GM21515 (cell line): ENCODE data around the gene MPEG1.

Experiments
- ATAC-seq: cut with Tn5 transposase; IDR thresholded peaks from one replicate; pipeline ENCODE4 v1.9.1; 2021; ENCODE audit not compliant: unreplicated experiment

MPEG1 gene, protein sequence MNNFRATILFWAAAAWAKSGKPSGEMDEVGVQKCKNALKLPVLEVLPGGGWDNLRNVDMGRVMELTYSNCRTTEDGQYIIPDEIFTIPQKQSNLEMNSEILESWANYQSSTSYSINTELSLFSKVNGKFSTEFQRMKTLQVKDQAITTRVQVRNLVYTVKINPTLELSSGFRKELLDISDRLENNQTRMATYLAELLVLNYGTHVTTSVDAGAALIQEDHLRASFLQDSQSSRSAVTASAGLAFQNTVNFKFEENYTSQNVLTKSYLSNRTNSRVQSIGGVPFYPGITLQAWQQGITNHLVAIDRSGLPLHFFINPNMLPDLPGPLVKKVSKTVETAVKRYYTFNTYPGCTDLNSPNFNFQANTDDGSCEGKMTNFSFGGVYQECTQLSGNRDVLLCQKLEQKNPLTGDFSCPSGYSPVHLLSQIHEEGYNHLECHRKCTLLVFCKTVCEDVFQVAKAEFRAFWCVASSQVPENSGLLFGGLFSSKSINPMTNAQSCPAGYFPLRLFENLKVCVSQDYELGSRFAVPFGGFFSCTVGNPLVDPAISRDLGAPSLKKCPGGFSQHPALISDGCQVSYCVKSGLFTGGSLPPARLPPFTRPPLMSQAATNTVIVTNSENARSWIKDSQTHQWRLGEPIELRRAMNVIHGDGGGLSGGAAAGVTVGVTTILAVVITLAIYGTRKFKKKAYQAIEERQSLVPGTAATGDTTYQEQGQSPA

DNA sequence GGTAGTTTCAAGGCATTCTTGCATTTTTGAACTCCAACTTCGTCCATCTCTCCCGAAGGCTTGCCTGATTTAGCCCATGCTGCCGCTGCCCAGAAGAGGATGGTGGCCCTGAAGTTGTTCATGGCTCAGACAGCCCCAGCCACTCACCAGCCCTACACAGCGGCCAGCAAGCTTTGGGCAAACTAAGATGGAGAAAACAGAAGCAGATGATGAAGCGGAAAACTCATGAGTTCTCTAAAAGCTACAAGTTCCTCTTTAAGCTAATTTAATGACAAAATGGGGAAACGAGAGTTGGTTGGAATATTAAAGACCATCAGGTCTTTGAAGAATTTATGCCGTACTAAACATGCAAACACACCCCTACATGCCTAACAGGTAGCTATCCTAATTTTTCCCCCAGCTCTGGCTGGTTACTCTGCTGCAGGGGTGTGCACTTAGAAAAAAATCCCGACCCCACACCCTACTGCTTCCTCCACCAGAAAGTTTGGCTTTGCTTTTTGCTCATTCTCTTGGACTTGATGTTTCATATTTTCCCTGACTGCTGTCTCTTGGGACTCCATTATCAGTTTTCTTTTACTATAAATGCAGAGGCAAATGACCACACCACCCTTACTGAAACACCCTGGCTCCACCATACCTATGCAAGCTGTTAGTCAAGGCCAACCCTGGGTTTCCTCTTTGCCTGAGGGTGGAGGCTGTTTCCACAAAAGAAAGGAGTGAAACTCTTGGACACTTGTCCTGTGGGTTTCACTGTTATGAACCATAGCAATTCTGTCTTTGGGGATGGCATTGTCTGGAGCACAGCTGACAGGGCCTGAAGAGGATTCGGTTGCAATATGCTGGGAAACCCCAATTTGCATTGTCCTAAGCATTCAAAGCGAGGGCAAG is at the start of gene MPEG1:
MPEG1 (minus strand) TSS at position 184 of the 888 bp plus-strand sequence; CDS start at position 122, 62 bp downstream.
- ATAC-seq, result no peak

DNA sequence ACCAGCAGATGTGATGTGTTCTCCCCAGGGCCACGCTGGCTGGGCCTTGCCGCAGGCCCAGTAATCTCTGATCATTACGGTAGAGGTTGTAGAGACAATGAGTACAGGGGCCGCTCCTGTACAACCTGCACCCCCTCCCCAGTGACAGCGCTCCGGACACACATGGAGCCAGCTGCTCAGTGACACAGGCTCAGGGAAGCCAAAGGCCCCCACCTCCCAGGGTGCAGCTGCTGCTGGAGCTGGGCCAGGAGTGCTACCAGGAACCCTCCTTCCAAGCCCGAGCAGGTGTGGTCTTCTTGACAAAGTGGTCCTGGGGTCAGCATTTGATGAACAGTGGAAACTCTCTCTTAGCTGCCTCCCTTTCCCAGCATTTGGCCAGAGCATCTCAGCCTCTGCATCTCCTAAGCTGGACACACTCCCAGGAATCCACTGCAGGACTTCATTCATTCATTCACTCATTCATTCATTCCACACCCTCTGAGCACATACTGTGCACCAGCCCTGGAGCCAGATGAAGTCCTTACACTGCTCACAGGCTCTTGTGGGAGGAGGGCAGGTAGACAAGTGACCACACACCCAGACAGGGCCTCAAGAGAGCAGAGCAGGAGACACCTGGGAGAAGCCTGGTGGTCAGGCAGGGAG is 49.6 kb upstream of the MPEG1 start:
- ATAC-seq, result no peak

- ATAC-seq, result no peak
These were observed 48.4 kb upstream of the MPEG1 start for GRCh38 chr11:59261150-59261549.

GRCh38 chr11:59259867-59260475 is 47.2 kb upstream of the MPEG1 start:
- peak; percentile 37 for ATAC-seq

- no peak for ATAC-seq
These were observed 46.3 kb upstream of the MPEG1 start for GRCh38 chr11:59259047-59259446.

GRCh38 chr11:59255281-59255680 is 42.6 kb upstream of the MPEG1 start:
- no peak for ATAC-seq

GRCh38 chr11:59254286-59254685 is 41.6 kb upstream of the MPEG1 start:
- ATAC-seq, result no peak

- no peak for ATAC-seq
These were observed 40.3 kb upstream of the MPEG1 start for GRCh38 chr11:59253001-59253400.

GRCh38 chr11:59249535-59249934 is 36.8 kb upstream of the MPEG1 start:
- no peak for ATAC-seq

GRCh38 chr11:59247531-59248227 is 35.0 kb upstream of the MPEG1 start:
- ATAC-seq, result no peak

GRCh38 chr11:59243633-59244032 is 30.9 kb upstream of the MPEG1 start:
- no peak for ATAC-seq

- ATAC-seq, result no peak
These were observed 27.6 kb upstream of the MPEG1 start for GRCh38 chr11:59240322-59240721.

DNA sequence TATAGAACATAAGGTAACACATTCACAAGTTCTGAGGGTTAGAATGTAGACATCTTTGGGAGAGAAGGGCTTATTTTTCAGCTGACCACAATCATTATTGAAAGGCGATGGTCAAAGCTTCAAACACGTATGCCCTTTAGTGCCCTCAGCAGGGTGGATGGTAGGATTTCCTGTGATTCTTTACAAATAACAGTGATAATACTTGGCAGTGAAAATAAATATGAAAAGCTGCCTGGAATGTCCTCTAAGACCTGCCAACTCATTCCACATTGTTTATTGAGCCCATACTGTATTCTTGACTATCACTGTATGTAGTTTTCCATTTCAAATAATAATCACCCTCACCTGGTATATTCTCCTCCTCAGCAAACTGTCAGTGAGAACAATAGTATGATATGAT is 13.7 kb upstream of the MPEG1 start:
- no peak for ATAC-seq

DNA sequence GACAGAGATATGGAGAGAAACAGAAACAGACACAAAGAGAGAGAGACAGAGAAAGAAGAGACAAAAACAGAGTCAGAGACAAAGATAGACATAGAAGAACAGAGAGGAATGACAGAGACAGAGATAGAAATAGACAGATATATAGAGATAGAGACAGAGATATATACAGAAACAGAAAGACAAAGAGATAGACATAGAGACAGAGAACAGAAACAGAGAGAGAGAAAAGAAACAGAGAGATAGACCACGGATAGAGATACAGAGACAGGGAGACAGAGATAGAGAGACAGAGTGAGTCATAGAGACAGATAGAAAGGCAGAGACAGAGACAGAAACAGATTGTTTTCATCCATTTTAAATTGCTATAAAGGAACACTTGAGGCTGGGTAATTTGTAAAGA is 12.3 kb upstream of the MPEG1 start:
- peak; percentile 50 for ATAC-seq

DNA sequence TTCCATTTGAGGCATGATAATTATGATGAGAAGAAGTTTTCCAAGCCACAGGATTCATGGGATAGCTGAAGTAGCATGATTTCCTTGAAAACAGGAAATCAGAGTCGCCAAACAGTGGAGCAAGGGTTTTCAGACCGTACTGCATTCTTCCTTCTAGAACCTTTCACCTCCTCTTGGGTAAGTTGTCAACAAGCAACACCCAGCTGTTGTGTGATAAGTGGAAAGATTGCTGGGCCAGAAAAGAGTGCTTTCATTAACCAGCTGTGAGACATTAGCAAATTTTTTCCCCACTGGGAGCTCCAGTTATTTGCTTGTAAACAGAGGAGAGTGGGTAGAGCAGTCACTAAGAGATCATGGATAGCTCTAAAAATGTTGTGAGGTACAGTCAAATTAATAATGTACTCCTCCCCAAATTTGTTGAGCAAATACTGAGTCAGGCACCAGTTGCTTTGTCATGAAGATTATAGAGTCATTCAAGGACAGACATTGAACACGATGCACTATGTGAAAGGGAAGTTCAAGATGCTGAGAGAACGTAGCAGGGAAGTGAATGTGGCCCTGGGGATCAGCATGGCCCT is 11.7 kb upstream of the MPEG1 start:
- ATAC-seq, result peak; percentile 35

DNA sequence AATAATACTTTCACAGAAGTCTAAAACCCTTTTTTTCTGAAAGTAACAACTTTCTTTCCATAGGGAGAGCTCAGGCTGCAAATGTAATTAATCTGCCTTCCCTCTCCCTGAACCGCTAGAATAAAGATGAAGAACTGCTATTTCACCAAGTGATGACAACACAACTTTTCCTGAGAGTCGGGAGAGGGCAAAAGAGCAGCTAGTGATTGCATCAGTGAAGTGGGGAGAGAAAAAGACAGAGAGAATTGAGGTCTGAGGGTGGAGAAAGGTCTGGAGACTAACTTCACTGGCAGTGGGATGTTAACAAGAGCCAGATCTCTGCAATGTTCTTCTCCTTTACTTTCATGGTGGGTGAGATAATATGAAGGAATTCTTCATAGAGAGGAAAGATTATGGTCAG is 10.9 kb upstream of the MPEG1 start:
- ATAC-seq, result no peak

GRCh38 chr11:59223177-59223576 is 10.4 kb upstream of the MPEG1 start:
- ATAC-seq, result no peak

- no peak for ATAC-seq
These were observed 9.8 kb upstream of the MPEG1 start for GRCh38 chr11:59222464-59223060.

- no peak for ATAC-seq
These were observed 8.7 kb upstream of the MPEG1 start for GRCh38 chr11:59221441-59221840.
